HG02885 (cell line): ENCODE data around the gene SPPL2C.

Experiments
- ATAC-seq: cut with Tn5 transposase; IDR thresholded peaks from one replicate; pipeline ENCODE4 v1.9.1; 2021; ENCODE audit warnings: mild to moderate bottlenecking; ENCODE audit not compliant: unreplicated experiment, poor library complexity

The SPPL2C gene

DNA sequence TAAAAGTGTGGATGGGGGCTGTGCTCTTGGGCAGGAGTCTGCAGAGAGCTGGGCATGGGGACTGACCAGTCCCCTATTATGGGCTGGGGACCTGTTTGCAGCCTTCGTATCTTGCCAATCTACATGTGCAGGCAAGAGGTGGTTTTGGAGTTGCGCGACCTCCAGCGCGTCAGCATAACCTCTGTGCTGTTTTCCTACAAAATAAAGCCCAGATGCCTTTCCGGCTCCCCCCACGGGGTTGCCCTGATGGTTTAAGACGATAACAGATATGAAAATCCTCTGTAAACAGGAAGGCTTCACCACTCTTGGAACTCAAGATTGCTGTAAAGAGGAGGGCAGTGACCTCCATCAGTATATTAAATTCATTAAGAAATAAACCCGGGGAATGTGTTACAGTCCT lies 16.5 kb upstream of the SPPL2C start:
- no peak for ATAC-seq

- no peak for ATAC-seq
Measured at GRCh38 chr17:45828582-45829133, 16.0 kb upstream of the SPPL2C start.

DNA sequence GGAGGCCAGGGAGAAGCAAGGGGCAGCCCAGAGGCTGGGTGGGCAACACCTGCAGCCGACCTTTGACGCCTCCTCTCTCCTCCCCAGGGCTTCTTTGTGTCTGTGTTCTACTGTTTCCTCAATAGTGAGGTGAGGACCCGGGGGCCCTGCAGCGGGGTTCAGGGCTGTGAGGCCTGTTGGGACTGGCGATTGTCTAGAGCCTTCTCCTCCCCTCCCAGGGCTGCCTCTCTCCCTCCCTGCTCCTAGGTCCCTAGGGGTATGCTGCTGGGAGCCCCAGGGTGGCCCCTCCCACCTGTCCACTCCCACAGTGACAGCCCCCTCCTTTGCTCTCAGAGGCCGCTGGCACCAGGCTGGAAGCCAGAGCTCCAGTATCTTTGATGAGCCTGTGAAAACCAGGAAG lies 10.8 kb upstream of the SPPL2C start:
- ATAC-seq: no peak

DNA sequence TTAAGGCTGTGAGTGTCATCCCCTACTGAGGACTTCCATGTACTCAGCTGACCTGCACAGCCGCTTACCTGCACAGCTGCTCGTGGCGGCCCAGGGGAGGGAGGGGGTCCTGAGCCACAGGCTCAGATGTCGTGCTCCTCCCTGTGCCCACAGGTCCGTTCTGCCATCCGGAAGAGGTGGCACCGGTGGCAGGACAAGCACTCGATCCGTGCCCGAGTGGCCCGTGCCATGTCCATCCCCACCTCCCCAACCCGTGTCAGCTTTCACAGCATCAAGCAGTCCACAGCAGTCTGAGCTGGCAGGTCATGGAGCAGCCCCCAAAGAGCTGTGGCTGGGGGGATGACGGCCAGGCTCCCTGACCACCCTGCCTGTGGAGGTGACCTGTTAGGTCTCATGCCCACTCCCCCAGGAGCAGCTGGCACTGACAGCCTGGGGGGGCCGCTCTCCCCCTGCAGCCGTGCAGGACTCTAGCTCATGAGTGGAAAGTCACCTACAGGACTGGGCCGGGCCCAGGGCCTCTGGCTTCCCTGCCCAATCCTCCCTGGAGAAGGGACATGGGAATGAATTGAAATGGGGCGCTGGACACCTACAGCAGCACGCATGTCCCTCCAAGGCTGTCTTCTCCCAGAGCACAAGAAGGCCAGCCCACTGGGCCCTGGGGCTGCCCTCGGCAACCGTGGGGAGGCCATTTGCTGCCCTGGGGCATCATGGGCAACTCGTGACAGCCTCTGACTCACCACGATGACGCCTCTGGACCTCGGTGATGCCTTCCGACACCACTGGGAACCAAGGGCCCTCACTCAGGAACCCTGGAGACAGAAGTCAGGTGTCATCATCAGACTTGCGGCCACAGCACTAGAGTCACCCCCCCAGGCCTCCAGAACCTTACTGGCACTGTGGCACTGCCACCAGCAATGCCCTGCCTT lies 9.9 kb upstream of the SPPL2C start:
- ATAC-seq: no peak

GRCh38 chr17:45835481-45835880 lies 9.2 kb upstream of the SPPL2C start:
- no peak for ATAC-seq

DNA sequence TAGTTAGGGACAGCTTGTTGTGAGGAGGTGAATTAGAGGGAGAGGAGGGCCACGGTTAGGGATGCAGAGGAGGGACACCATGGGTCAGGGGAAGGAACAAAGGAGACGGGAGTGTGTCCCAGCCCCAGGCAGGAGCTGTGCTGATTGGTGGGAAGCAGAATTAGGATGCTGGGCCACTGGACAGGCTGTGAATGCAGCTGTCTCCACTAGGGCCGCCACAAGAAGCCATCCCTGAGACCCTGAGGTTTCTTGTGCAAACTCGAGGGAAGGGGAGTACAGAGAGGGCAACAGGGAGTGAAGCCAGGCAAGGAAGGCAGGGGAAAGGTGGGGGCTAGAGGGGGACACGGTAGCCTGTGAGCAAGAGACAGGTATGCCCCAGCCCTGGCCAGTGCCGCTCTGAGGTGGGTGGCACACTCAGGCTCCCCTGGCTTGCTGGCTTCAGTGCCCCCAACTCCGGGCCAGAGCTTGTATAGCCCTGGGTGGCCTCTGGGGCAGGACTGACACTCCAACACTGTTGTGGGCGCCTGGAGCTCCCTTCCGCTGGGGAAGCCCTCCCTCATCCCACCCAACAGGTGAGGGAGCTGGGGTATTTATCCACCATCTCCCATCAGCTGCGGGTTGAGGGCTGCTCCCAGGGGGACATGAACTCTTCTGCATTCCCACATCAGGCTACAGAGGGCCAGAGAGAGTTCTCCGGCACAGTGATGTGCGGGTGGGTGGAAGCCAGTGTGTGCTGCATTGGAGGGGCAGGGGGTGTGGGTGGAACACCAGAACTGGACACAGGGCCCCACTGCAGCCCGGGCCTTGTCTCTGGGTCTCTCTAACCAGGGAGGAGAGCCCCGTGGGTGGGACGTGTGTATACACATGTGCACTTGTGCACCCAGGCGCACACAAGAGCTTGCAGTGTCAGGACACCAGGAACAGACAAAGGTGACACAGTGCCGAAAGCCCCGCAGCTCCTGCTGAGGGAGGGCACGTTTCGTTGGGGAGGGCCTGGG lies 8.3 kb upstream of the SPPL2C start:
- no peak for ATAC-seq

DNA sequence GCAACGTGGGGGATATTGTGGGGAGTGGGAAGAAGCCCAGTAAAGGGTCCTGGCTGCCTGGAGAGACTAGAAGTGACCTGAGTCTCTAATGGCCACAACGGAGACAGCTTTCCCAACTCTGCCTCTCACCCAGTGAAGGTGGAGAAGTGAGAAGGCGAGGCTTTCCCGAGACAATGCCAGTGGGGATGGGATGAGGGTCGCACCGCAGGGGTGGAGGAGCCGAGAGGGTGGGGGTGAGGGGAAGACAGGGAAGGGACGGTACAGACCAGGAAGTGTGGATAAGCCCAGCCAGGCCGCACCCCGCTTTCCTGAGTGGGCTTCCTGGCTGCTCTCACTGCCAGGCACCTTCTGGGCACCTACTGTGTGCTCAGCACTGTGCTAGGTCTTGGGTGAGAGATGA lies 7.5 kb upstream of the SPPL2C start:
- ATAC-seq: no peak

DNA sequence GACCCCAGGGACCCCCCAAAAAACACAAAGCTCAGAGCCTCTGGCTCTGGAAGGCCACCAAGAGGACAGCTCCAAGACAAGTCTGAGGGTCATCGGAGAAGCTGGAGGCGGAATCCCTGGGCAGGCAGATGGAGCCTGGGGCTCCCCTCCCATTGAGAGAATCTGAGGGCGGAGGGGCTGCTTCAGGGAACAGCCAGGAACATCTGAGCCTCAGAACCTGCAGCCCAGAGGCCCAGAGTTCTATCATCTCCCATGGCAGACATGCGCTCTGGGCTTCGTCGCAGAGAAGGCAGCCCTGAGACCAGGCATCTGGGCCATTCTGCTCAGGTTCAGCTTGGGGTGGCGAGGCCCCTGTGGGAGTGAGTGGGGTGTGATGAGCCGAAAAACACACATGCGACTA lies 7.1 kb upstream of the SPPL2C start:
- ATAC-seq: no peak

DNA sequence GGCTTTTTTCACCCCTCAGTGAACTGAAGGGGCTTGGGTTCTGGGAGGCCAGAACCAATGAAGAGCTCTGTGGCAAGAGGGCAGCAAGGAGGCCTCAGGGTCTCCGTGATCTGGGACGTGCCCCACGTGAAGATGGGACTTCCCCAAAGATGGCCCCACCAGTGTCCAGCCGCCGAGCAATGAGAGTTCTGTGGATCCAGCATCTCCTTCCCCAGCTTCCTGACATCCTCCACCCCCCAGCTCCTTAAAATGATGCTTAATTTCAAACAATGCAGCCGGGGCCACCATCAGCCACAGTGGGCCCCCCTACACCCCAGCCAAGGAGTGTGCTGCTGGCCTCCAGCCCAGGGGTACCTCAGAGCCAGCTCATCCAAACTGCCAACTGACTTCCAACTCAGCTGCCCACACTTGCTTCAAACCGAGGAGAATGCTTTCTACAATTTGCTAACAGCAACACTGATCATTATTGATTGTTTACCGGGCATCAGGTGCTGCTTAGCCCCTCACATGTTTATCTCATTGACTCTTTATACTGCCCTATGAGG lies 5.9 kb upstream of the SPPL2C start:
- no peak for ATAC-seq

GRCh38 chr17:45839442-45839841 lies 5.2 kb upstream of the SPPL2C start:
- no peak for ATAC-seq

DNA sequence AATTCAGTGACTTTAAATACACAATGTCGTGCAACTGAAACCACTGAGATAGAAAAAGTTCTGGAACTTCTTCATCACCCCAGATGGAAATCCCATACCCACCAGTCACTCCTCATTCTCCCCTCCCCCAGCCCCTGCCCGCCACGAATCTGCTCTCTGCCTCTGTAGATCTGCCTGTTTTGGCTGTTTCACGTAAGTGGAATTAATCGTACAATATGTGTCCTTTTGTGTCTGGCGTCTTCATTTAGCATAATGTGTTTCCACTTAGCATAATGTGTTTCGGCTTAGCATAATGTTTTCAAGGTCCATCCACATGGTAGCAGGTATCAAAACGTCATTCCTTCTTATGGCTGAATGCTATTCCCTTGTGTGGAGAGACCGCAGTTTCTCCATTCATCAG lies 3.5 kb upstream of the SPPL2C start:
- ATAC-seq: no peak

GRCh38 chr17:45841883-45842525 lies 2.7 kb upstream of the SPPL2C start:
- no peak for ATAC-seq

DNA sequence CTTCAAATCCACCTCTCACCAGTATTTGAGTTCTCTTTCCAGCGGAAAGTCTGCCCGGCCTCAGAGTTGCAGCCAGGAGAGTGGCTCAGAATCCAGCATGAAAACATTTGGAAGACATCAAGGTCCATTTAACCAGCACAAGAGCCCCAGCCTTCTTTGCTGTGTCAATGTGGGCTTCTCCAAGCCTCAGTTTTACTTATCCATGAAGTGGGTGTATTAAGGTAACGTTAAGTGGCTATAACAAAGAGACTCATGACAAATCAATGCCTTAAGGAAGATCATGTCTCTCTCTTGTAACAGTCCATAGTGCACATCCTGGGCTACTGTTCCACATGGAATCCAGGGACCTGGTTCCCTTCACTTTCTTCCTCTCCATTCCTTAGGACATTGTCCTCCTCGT lies 959 bp upstream of the SPPL2C start:
- no peak for ATAC-seq

- no peak for ATAC-seq
Measured at GRCh38 chr17:45845376-45846185, 900 bp downstream of the SPPL2C start.

- ATAC-seq: no peak
Measured at GRCh38 chr17:45846223-45846622, 1.5 kb downstream of the SPPL2C start.

- no peak for ATAC-seq
Measured at GRCh38 chr17:45846646-45847045, 2.0 kb downstream of the SPPL2C start.

DNA sequence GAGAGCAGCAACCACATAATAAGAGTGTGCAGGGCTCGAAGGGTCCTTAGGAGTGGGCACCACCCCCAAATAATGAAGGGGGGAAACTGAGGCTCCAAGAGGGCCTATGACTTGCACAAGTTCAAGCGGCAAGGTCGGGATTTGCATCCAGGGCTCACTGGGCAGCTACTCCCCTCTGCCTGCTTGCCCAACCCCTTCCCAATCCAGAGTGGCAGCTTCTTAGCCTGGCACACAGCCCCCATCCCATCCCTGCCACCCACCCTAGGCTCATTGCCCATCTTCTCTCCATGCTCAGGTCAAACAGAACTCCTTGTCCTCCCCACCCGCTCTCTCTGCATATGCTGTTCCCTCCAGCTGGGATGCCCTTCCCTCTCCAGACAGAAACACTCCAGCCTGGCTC lies 2.4 kb downstream of the SPPL2C start:
- ATAC-seq: no peak

DNA sequence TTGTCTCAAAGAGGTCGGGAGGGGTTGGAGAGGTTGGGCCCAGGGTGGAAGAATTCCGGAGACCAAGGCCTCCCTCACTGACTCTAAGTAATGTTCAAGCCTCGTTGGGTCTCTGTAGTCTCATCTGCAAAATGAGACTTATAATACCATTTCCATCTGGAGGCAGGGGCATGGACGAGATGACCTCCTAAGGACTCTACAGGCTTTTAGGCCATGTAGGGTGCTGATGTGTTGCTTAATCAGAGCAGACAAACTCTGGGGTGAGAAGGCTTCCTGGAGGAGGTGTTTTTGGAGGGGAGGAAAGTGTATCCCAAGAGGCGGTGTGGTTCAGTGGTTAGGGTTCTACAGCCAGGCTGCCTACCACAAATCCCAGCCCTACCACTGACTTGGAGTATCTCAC lies 3.1 kb downstream of the SPPL2C start:
- ATAC-seq: no peak

GRCh38 chr17:45848405-45848804 lies 3.7 kb downstream of the SPPL2C start:
- ATAC-seq: no peak
